IPS DF 19.7 (cell line): Measurements from ENCODE around the gene PBX4.

Source experiments
- DNase-seq: peaks from one replicate; pipeline ENCODE4 v3.0.0-alpha.2; 2013; ENCODE audit warnings: low read depth, low spot score

PBX4 gene

GRCh38 chr19:19649155-19649554 is 30.7 kb upstream of the PBX4 start:
- DNase-seq, result no peak

- DNase-seq, result no peak
Observed at GRCh38 chr19:19647037-19647835, 28.7 kb upstream of the PBX4 start.

- no peak for DNase-seq
Observed at GRCh38 chr19:19645233-19645870, 26.9 kb upstream of the PBX4 start.

DNA sequence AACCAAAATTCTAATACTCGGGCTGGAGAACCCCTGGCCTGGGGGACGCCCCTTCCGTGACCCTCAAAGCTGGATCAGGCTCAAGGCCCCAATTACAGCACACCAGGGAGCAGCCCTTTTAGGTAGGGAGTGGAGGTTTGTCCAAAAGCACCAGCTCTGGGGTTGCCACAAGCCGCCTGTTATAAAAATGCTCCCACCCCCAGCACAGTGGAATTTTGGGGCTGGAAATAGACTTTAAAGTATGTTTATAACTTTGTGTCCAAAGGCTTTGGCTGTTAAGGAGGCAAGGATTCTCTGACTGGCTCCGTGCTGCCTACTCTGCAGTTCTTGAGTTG is 25.5 kb upstream of the PBX4 start:
- no peak for DNase-seq

DNA sequence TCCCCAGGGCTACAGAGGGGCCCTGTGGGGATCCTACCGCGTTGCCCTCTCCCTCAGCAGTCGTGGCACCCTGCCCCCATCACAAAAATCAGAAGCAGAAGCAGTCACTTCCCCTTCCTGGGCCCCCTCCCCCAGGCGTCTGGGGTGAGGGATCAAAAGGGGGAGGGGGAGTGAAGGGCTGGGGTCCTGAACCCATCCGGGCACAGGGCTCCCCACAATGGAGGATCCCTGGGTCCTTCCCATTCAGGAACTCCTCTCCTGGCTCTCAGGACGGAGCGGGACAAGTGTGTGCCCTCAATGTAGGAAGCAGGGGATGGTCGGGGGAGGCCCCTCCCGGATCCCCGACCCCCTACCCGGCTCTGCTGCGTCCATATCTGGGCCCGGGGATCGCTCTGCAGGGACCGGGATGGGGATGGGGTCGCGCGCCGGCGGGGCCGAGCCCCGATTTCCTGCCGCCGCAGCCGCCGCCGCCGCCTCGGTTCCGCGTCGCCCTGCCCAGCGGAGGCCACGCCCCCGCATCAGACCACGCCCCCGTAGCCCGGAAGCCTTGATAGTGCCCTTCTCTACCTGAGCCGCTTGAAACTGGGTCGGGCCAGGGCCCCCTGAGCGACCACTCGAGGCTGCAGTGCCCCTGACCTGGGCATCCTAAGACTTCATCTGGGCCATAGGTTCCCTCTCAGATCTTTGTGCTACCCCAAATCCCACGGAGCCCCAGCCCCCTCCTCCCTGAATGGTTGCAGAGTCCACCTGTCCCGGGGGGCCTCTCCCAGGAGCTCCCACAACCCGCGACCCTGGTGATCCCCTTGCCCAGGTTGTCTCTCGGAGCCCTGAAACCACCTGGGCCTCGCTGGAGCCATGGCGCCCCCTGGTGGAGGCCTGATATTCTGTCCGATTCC is 24.9 kb upstream of the PBX4 start, which contains the start of gene GMIP:
TSS of gene GMIP (minus strand) at position 500 of the 896 bp plus-strand sequence. CDS start at position 372, 128 bp downstream.
- no peak for DNase-seq

GRCh38 chr19:19642506-19643157 is 24.1 kb upstream of the PBX4 start:
- no peak for DNase-seq

GRCh38 chr19:19637523-19638251 is 19.2 kb upstream of the PBX4 start:
- DNase-seq, result no peak

GRCh38 chr19:19637186-19637522 is 18.7 kb upstream of the PBX4 start:
- DNase-seq, result no peak

DNA sequence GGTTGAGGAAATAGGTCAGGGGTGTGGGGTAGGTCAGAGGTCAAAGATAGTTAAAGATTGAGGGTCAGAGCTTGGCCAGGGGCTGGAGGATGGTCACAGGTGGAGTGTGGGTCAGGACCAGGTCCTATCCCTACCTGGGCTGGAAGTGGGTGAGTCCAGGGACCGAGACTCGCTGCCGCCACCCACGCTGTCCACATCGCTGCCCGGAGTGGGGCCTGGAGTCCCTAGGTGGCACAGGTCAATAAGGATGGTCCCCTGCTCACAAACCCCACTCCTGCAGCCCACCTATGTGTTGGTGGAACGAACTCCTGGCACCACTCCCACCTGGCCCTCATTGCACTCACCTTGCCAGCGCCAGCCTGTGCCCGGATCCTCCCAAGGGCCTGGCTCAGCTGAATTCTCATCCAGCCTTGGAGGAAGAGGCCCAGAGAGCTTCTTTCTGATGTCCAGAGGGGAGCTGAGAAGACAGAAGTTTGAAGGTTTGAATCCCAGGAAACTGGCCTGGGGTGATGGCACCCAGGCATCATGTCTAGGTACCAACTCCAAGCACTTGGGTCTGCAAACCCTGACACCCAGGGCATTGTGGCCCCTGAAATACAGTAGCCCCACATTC is 18.2 kb upstream of the PBX4 start:
- DNase-seq, result no peak

DNA sequence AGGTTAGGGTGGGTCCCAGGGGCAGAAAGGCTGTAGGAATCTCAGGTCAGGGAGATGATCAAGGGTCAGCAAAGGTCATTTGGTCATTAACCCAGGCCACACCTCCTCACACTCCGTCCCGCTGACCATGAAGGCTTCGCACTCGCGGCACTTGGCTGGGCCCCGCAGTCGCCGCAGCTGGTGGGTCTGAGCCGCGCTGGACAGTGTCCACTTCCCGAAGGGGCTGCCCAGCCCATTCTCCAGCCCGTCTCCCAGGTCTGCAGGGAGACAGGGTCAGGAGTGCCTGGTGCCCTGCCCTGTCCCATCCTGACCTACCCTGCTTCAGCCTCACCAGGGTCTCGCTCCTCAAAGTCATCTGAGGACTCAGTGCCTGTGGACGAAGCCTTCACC is 16.8 kb upstream of the PBX4 start:
- no peak for DNase-seq

DNA sequence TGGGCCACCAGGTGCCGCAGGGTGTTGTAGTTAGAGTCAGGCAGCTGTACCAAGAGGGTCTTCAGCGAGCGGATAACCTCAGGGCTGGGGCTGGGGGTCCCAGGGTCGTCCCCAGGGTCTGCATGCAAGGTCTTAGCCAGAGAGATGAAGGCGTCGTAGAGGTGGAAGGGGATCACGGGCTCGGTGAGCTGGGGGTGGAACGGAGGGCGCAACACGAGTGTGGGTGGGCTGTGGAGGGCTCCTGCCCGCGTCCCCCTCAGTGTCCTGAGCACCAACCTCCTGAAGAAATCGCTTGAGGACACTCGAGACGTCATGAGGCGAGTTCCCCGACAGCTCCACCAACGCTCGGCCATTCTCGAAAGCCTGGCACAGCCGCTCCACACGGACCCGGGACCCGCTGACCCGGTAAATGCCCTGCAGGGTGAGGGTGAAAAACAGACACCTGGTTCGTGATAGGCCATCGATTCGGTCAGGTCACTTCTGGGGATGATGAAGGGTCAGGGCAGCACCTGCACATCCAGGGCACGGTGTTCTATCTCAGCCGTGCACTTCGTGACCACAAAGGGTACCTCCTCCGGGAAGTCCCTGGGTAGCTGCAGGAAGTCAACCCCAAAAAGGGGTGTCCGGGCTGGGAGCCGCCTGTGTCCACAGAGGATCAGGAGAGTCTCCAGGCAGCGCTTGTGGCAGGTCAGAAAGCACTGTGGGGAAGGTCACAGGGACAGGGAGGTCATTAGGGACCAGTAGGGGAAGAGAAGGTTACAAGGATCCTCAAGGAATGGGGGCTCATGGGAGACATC is 16.2 kb upstream of the PBX4 start:
- DNase-seq, result no peak

- no peak for DNase-seq
Observed at GRCh38 chr19:19633711-19634515, 15.4 kb upstream of the PBX4 start.

GRCh38 chr19:19632661-19633060 is 14.2 kb upstream of the PBX4 start:
- no peak for DNase-seq

- no peak for DNase-seq
Observed at GRCh38 chr19:19631346-19631745, 12.9 kb upstream of the PBX4 start.

DNA sequence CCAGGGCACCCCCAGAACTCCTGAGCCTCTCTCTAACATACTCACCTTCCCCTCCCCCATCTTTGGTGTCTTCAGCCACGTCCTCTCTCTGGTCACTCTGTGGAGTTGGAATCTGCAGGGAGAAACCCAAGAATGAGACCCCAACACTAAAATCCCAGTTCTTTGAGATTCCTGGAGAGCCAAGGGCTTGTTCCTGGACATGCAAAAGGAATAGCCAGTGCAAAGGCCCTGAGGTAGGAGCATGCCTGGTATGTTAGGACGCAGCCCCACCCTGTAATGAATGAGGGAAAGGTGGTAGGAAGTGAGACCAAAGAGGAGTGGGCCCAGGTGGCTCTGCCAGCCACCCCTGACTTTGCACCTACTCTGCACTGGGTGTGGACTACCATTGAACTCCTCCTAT is 11.9 kb upstream of the PBX4 start:
- DNase-seq, result no peak

DNA sequence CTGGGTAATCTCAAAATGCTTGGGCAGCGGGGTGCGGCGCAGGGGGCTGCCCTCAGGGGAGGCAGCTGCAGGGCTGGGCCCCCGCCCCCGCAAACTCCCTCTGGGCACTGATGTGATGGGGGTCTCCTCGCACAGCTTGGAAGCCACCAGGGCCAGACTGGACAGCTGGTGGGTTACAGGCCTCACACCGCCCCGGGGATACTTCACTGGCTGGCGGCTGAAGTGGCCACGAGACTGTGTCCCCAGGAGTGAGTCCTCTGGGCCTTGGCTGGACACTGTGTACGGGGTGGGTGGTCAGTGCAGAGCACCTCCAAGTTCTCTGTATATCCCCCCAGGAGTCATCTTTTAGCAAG is 11.6 kb upstream of the PBX4 start:
- DNase-seq, result no peak

DNA sequence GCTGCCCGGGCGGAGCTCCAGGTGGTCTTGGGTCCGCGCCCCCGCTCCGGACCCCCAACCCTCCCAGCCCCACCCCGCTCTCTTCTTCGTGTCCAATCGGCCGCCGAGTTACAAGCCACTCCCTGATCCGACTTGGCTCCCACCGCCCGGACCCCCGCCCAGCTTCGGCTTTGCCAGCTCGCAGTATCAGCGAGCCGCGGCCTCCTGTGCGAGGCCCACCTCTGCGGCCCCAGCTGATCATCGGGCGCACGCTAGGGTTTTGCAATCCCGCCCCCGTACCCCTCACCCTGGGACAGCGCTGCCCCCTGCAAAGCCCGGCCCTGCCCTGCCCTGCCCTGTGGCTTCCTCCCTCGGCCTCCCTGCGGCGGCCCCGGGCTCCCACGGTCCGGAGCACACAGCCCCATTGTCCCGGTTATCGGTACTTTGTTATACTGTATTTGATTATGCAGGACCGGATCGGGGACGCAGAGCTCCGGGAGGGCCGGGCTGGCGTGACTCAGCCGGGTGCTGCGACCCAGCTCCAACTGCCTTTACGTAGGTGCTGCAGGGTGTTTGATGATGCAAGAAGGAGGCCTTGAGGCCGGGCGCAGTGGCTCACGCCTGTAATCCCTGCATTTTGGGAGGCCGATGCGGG is 10.1 kb upstream of the PBX4 start:
- no peak for DNase-seq

- no peak for DNase-seq
Observed at GRCh38 chr19:19627621-19628500, 9.4 kb upstream of the PBX4 start, which contains the start of gene LPAR2. LPAR2 (minus strand) TSS chr19:19628220; CDS start chr19:19627275, 945 bp downstream.
